ENCODE data around the gene KIF26B.
"Not testable (repeated sequence)": the region's sequence is repeated elsewhere in the genome, so short reads cannot be mapped to it uniquely, and the experiment has no call there.

GRCh38 chr1:245359101-245359680, 204.4 kb downstream of the KIF26B start:
- TF ChIP-seq ZNF281 (CRISPR knock-in tag; IDR thresholded peaks at IDR 0.05); CREB1 (CRISPR knock-in tag; IDR thresholded peaks at IDR 0.05); ATF2 (CRISPR knock-in tag; IDR thresholded peaks at IDR 0.05; ENCODE audit: borderline replicate concordance, low read depth); SMAD3 (CRISPR knock-in tag; IDR thresholded peaks at IDR 0.05; ENCODE audit: borderline replicate concordance); ZNF416 (CRISPR knock-in tag; IDR thresholded peaks at IDR 0.05); ESRRA (CRISPR knock-in tag; IDR thresholded peaks at IDR 0.05; ENCODE audit: borderline replicate concordance); IRF2 (CRISPR knock-in tag; IDR thresholded peaks at IDR 0.05; ENCODE audit: borderline replicate concordance, low read depth); ZNF138 (CRISPR knock-in tag; conservative IDR thresholded peaks at IDR 0.05); ATF3 (CRISPR knock-in tag; conservative IDR thresholded peaks at IDR 0.05); ZNF263 (CRISPR knock-in tag; IDR thresholded peaks at IDR 0.05; ENCODE audit: low read depth): not testable (repeated sequence)
- TF ChIP-seq, protein P1, sequence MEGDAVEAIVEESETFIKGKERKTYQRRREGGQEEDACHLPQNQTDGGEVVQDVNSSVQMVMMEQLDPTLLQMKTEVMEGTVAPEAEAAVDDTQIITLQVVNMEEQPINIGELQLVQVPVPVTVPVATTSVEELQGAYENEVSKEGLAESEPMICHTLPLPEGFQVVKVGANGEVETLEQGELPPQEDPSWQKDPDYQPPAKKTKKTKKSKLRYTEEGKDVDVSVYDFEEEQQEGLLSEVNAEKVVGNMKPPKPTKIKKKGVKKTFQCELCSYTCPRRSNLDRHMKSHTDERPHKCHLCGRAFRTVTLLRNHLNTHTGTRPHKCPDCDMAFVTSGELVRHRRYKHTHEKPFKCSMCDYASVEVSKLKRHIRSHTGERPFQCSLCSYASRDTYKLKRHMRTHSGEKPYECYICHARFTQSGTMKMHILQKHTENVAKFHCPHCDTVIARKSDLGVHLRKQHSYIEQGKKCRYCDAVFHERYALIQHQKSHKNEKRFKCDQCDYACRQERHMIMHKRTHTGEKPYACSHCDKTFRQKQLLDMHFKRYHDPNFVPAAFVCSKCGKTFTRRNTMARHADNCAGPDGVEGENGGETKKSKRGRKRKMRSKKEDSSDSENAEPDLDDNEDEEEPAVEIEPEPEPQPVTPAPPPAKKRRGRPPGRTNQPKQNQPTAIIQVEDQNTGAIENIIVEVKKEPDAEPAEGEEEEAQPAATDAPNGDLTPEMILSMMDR (IDR thresholded peaks at IDR 0.05) = not testable (repeated sequence)
- TF ChIP-seq, protein P2, sequence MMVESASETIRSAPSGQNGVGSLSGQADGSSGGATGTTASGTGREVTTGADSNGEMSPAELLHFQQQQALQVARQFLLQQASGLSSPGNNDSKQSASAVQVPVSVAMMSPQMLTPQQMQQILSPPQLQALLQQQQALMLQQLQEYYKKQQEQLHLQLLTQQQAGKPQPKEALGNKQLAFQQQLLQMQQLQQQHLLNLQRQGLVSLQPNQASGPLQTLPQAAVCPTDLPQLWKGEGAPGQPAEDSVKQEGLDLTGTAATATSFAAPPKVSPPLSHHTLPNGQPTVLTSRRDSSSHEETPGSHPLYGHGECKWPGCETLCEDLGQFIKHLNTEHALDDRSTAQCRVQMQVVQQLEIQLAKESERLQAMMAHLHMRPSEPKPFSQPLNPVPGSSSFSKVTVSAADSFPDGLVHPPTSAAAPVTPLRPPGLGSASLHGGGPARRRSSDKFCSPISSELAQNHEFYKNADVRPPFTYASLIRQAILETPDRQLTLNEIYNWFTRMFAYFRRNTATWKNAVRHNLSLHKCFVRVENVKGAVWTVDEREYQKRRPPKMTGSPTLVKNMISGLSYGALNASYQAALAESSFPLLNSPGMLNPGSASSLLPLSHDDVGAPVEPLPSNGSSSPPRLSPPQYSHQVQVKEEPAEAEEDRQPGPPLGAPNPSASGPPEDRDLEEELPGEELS (CRISPR knock-in tag; IDR thresholded peaks at IDR 0.05) = not testable (repeated sequence)
